ENCODE results near the gene CRB3. TPM values are rescaled to one million over a fixed set of nuclear protein-coding genes. Genes with fewer than 3 reads are reported as not detected.

Gene CRB3
- total and polyA plus RNA-seq, 9 of the 15 experiments (the other 6 are each of a cell fraction or from before 2014, with no cell fraction given) = 0.49 TPM; not detected in 8

- TF ChIP-seq SRF (CRISPR knock-in tag; IDR thresholded peaks at IDR 0.05) = no peak
- TF ChIP-seq PHB (CRISPR knock-in tag; IDR thresholded peaks at IDR 0.05) = no peak
- TF ChIP-seq BCOR (IDR thresholded peaks at IDR 0.05) = peak; percentile 78
- no peak for TF ChIP-seq CBFA2T2 (conservative IDR thresholded peaks at IDR 0.05)
- TF ChIP-seq DACH1 (IDR thresholded peaks at IDR 0.05; ENCODE audit: partially characterized antibody) = no peak
- TF ChIP-seq TEAD2 (tag; IDR thresholded peaks at IDR 0.05) = no peak
- TF ChIP-seq HSF4 (CRISPR knock-in tag; IDR thresholded peaks at IDR 0.05; ENCODE audit: borderline replicate concordance) = no peak
- TF ChIP-seq ETV5 (CRISPR knock-in tag; IDR thresholded peaks at IDR 0.05; ENCODE audit: low read depth) = peak; percentile 20; the same call in 1 of the 2 replicates
- no peak for TF ChIP-seq CTCFL (IDR thresholded peaks at IDR 0.05; ENCODE audit: borderline replicate concordance, insufficient read depth, low read depth, low read length, poor library complexity, severe bottlenecking)
- no peak for TF ChIP-seq ZNF224 (CRISPR knock-in tag; IDR thresholded peaks at IDR 0.05)
- TF ChIP-seq NONO (IDR thresholded peaks at IDR 0.05; ENCODE audit: low read depth in 2 of 2, low read length in 1 of 2) = no peak
- TF ChIP-seq KDM2B (CRISPR knock-in tag; IDR thresholded peaks at IDR 0.05) = no peak
- TF ChIP-seq YY1 (IDR thresholded peaks at IDR 0.05; ENCODE audit: borderline replicate concordance in 1 of 3, control insufficient read depth in 1 of 3, extremely low read depth in 1 of 3, insufficient read depth in 3 of 3, insufficient read length in 1 of 3, insufficient replicate concordance in 2 of 3, low read depth in 1 of 3, low read length in 2 of 3) = peak in 1 of 3 experiments; percentile 5
- no peak for TF ChIP-seq ZBTB43 (CRISPR knock-in tag; IDR thresholded peaks at IDR 0.05)
- no peak for TF ChIP-seq GTF3C2 (IDR thresholded peaks at IDR 0.05; ENCODE audit: borderline replicate concordance, extremely low read depth, insufficient read length)
- peak; percentile 36; the same call in 1 of the 2 replicates for TF ChIP-seq JUND (IDR thresholded peaks at IDR 0.05; ENCODE audit: borderline replicate concordance, low read depth, low read length)
- no peak; the same call in 2 of the 3 replicates for TF ChIP-seq JUND (tag; IDR thresholded peaks at IDR 0.05; ENCODE audit: borderline replicate concordance, low read depth, low read length)
Measured at GRCh38 chr19:6460099-6460884, 3.8 kb upstream of the CRB3 start (continued).

Data from K562 (cell line).